Type B pancreatic cell (in vitro differentiated cells): ENCODE results near the gene MYL5. TPM values are rescaled to one million over a fixed set of nuclear protein-coding genes. Genes with fewer than 3 reads are reported as not detected.
"Not testable (repeated sequence)": the region's sequence is repeated elsewhere in the genome, so short reads cannot be mapped to it uniquely, and the experiment has no call there.

Experiments used
- DNase-seq: peaks from one replicate; pipeline ENCODE4 v3.0.0; 2021; ENCODE audit warnings: mixed read lengths; ENCODE audit not compliant: unreplicated experiment; ENCODE audit errors: extremely low spot score
- H3K27ac Mint-ChIP-seq: 2 replicates; pipeline ENCODE4 v1.8.0; 2021; ENCODE audit warnings: mild to moderate bottlenecking, mixed read lengths
- H3K27me3 Mint-ChIP-seq: 2 replicates; pipeline ENCODE4 v1.8.0; 2021; ENCODE audit warnings: mixed read lengths
- H3K36me3 Mint-ChIP-seq: 2 replicates; pipeline ENCODE4 v1.8.0; 2021; ENCODE audit warnings: mixed read lengths
- H3K4me1 Mint-ChIP-seq: one replicate; pipeline ENCODE4 v1.8.0; 2021; ENCODE audit warnings: mixed read lengths; ENCODE audit not compliant: unreplicated experiment
- H3K4me3 Mint-ChIP-seq: 2 replicates; pipeline ENCODE4 v1.8.0; 2021; ENCODE audit warnings: mild to moderate bottlenecking, mixed read lengths
- H3K9me3 Mint-ChIP-seq: 2 replicates; pipeline ENCODE4 v1.8.0; 2021; ENCODE audit warnings: mixed read lengths
- CTCF ChIP-seq: fragments of 200-600 bp; sonication (generic); conservative IDR thresholded peaks from 2 replicates; pipeline ENCODE4 v1.5.0; 2021; ENCODE audit warnings: antibody characterized with exemption, mild to moderate bottlenecking
- total RNA-seq: library from RNA; stranded (reverse); gene quantifications from 2 replicates; pipeline ENCODE4 v1.2.1, GENCODE V29; 2021; ENCODE audit warnings: low replicate concordance

MYL5 gene
- total RNA-seq, 1 donor from 2014 or later = 20.2 TPM

GRCh38 chr4:729336-730315 lies 55.3 kb downstream of the MYL5 start:
- Mint-ChIP-seq H3K4me1 (peaks cover 8% of the 10 kb centered on the region), H3K9me3 (no peaks in the 10 kb centered on the region), H3K4me3 (no peak overlapping the region), H3K27me3 (no peaks in the 10 kb centered on the region), H3K27ac (no peak overlapping the region), H3K36me3 (peaks cover 22% of the 10 kb centered on the region)
- no peak for DNase-seq
- TF ChIP-seq CTCF = no peak

- H3K36me3 Mint-ChIP-seq = peaks cover 23% of the 10 kb centered on the region
- H3K27ac Mint-ChIP-seq = no peak overlapping the region
- no peak overlapping the region for H3K4me3 Mint-ChIP-seq
- no peak for DNase-seq
- no peaks in the 10 kb centered on the region for H3K9me3 Mint-ChIP-seq
- TF ChIP-seq CTCF = no peak
- H3K27me3 Mint-ChIP-seq = no peaks in the 10 kb centered on the region
- H3K4me1 Mint-ChIP-seq = peaks cover 8% of the 10 kb centered on the region
Measured at GRCh38 chr4:730511-730910, 56.2 kb downstream of the MYL5 start.

GRCh38 chr4:730946-731904 lies 56.9 kb downstream of the MYL5 start:
- H3K4me1 Mint-ChIP-seq, DNase-seq, H3K27ac Mint-ChIP-seq, H3K9me3 Mint-ChIP-seq, H3K4me3 Mint-ChIP-seq, H3K27me3 Mint-ChIP-seq: not testable (repeated sequence)
- H3K36me3 Mint-ChIP-seq = peaks cover 23% of the 10 kb centered on the region

Other genes starting within 250 kb of the MYL5 start
- 36.2 and 42.0 TPM in 2 replicates for gene ZNF721, start 175.4 kb upstream of the MYL5 start, total RNA-seq
- 61.8 and 63.6 TPM in 2 replicates for gene PIGG, start 175.3 kb upstream of the MYL5 start, total RNA-seq
- gene TMEM271, start 98.2 kb upstream of the MYL5 start, total RNA-seq = 0.21 and 0.36 TPM in 2 replicates
- gene PDE6B, start 49.0 kb upstream of the MYL5 start, total RNA-seq = 6.7 and 12.2 TPM in 2 replicates
- 285 and 363 TPM in 2 replicates for gene ATP5ME, start 266 bp upstream of the MYL5 start, total RNA-seq
- 2.5 and 3.3 TPM in 2 replicates for gene SLC49A3, start 14.6 kb downstream of the MYL5 start, total RNA-seq
- gene PCGF3, start 31.3 kb downstream of the MYL5 start, total RNA-seq = 64.3 and 66.7 TPM in 2 replicates
- gene CPLX1, start 151.6 kb downstream of the MYL5 start, total RNA-seq = 3.7 and 5.6 TPM in 2 replicates